ENCODE data around the gene ESRRA. TPM values are rescaled to one million over a fixed set of nuclear protein-coding genes. Genes with fewer than 3 reads are reported as not detected.
A peak's percentile ranks its signal among the peaks of the same experiment; 100 is the strongest.

The ESRRA gene
- total and polyA plus RNA-seq, 2 of the 13 experiments (the other 11 are each of a cell fraction or from before 2014, with no cell fraction given) = 18.1 to 36.3 TPM

- peak; percentile 44; the same call in 1 of the 2 replicates for TF ChIP-seq MED1 (CRISPR knock-in tag; IDR thresholded peaks at IDR 0.05)
- no peak for TF ChIP-seq ATM (IDR thresholded peaks at IDR 0.05; ENCODE audit: borderline replicate concordance)
- no peak for TF ChIP-seq BCL6 (CRISPR knock-in tag; IDR thresholded peaks at IDR 0.05)
- TF ChIP-seq KLF9 (CRISPR knock-in tag; IDR thresholded peaks at IDR 0.05; ENCODE audit: low read depth) = no peak
- TF ChIP-seq FOXP4 (CRISPR knock-in tag; IDR thresholded peaks at IDR 0.05) = no peak
- no peak for TF ChIP-seq HDAC6 (IDR thresholded peaks at IDR 0.05; ENCODE audit: low read depth, low read length)
- TF ChIP-seq RNF219 (CRISPR knock-in tag; IDR thresholded peaks at IDR 0.05) = no peak
- TF ChIP-seq RBAK (CRISPR knock-in tag; IDR thresholded peaks at IDR 0.05) = no peak
- TF ChIP-seq ZNF75D (CRISPR knock-in tag; IDR thresholded peaks at IDR 0.05; ENCODE audit: borderline replicate concordance) = no peak
- no peak for TF ChIP-seq ZNF660 (CRISPR knock-in tag; IDR thresholded peaks at IDR 0.05; ENCODE audit: borderline replicate concordance, low read depth)
- no peak for TF ChIP-seq ZBTB43 (CRISPR knock-in tag; conservative IDR thresholded peaks at IDR 0.05)
- TF ChIP-seq BRF2 (CRISPR knock-in tag; IDR thresholded peaks at IDR 0.05) = no peak
- TF ChIP-seq STAG1 (CRISPR knock-in tag; IDR thresholded peaks at IDR 0.05) = peak; percentile 73
- no peak for TF ChIP-seq IKZF4 (CRISPR knock-in tag; IDR thresholded peaks at IDR 0.05; ENCODE audit: borderline replicate concordance, low read depth, not compliant biosample characterization)
- no peak for TF ChIP-seq ZNF746 (CRISPR knock-in tag; IDR thresholded peaks at IDR 0.05)
- TF ChIP-seq ZNF773 (CRISPR knock-in tag; IDR thresholded peaks at IDR 0.05; ENCODE audit: borderline replicate concordance) = no peak
- TF ChIP-seq NR2F6 (IDR thresholded peaks at IDR 0.05) = peak; percentile 72
- TF ChIP-seq NR2F6 (CRISPR knock-in tag; IDR thresholded peaks at IDR 0.05) = peak; percentile 77
- TF ChIP-seq ZIK1 (CRISPR knock-in tag; IDR thresholded peaks at IDR 0.05; ENCODE audit: borderline replicate concordance, low read depth) = peak; percentile 40; the same call in 1 of the 2 replicates
- TF ChIP-seq GRHL1 (CRISPR knock-in tag; conservative IDR thresholded peaks at IDR 0.05) = no peak
- TF ChIP-seq JUND (CRISPR knock-in tag; IDR thresholded peaks at IDR 0.05) = peak; percentile 64; the same call in 1 of the 2 replicates
Measured at GRCh38 chr11:64355078-64355940, 50.0 kb downstream of the ESRRA start (continued).
